HepG2 (cell line): Measurements from ENCODE around the gene SUSD3. TPM values are rescaled to one million over a fixed set of nuclear protein-coding genes. Genes with fewer than 3 reads are reported as not detected.

ENCODE experiments used
- HNRNPL ChIP-seq: fragments of 200-400 bp; formaldehyde crosslinking; IDR thresholded peaks from 2 replicates; pipeline ENCODE4 v1.6.1; 2017; ENCODE audit warnings: mild to moderate bottlenecking, low read depth, low read length
- JUN ChIP-seq: sonication (generic); formaldehyde crosslinking; IDR thresholded peaks from 2 replicates; pipeline ENCODE4 v1.4.0; 2020; ENCODE audit warnings: mild to moderate bottlenecking, missing genetic modification reagents
- KIAA2018 ChIP-seq: sonication (generic); formaldehyde crosslinking; IDR thresholded peaks from 2 replicates; pipeline ENCODE4 v1.5.0; 2020; ENCODE audit warnings: mild to moderate bottlenecking, missing genetic modification reagents, borderline replicate concordance
- KMT2A ChIP-seq: sonication (generic); formaldehyde crosslinking; IDR thresholded peaks from 2 replicates; pipeline ENCODE4 v1.4.0; 2020; ENCODE audit warnings: missing genetic modification reagents
- MTF2 ChIP-seq: sonication (generic); formaldehyde crosslinking; IDR thresholded peaks from 2 replicates; pipeline ENCODE4 v1.5.0; 2020; ENCODE audit warnings: missing genetic modification reagents, borderline replicate concordance
- RNF2 ChIP-seq: fragments of 450-650 bp; conservative IDR thresholded peaks from 2 replicates; pipeline ENCODE4 v1.6.1; 2016; ENCODE audit warnings: low read depth
- ZNF335 ChIP-seq: sonication (generic); formaldehyde crosslinking; IDR thresholded peaks from 2 replicates; pipeline ENCODE4 v1.4.0; 2020; ENCODE audit warnings: missing genetic modification reagents
- ZNF629 ChIP-seq: sonication (generic); formaldehyde crosslinking; conservative IDR thresholded peaks from 2 replicates; pipeline ENCODE4 v1.5.0; 2020; ENCODE audit warnings: missing genetic modification reagents
- ZSCAN12 ChIP-seq: sonication (generic); formaldehyde crosslinking; IDR thresholded peaks from 2 replicates; pipeline ENCODE4 v1.9.0; 2021; ENCODE audit warnings: mild to moderate bottlenecking, missing genetic modification reagents
- polyA plus RNA-seq, 8 experiments: library from polyadenylated mRNA; depleted of rRNA in 3 of 8; stranded (reverse) in 7 of 8; unstranded in 1 of 8; fragments of >200 nt; fragmentation: Illumina TruSeq in 4 of 8; extraction: Trizol in 4 of 8; gene quantifications; 2 replicates each; pipeline versions ENCODE4 v1.2.1 to v1.2.3, GENCODE V29; 2011 to 2016; ENCODE audit warnings: low read depth in 4 of 8, missing spikeins in 1 of 8, mixed read lengths in 1 of 8; ENCODE audit not compliant: insufficient read depth in 1 of 8
- total RNA-seq, 5 experiments: library from RNA; depleted of rRNA; stranded (reverse); fragments of >200 nt; fragmentation: Illumina TruSeq; extraction: Trizol; gene quantifications; 2 replicates each; pipeline ENCODE4 v1.2.3, GENCODE V29; 2016; ENCODE audit warnings: low read depth in 1 of 5

Gene SUSD3
- total and polyA plus RNA-seq, 2 of the 13 experiments (the other 11 are each of a cell fraction or from before 2014, with no cell fraction given) = 7.0 to 9.1 TPM

- no peak for TF ChIP-seq KIAA2018 (CRISPR knock-in tag)
- TF ChIP-seq ZNF629 = peak; percentile 89
- TF ChIP-seq MTF2 (CRISPR knock-in tag) = 0 out of 2 replicates have a peak, but pooled peaks have one; percentile 5
- no peak for TF ChIP-seq RNF2
- TF ChIP-seq HNRNPL = no peak
- no peak for TF ChIP-seq JUN (CRISPR knock-in tag)
- no peak for TF ChIP-seq ZSCAN12 (CRISPR knock-in tag)
- no peak for TF ChIP-seq KMT2A
- no peak for TF ChIP-seq ZNF335 (CRISPR knock-in tag)
Observed at GRCh38 chr9:93131599-93132286, 73.2 kb downstream of the SUSD3 start (continued).
